HG03565 (cell line): ENCODE results near the gene PRKD3.

Experiments
- ATAC-seq: cut with Tn5 transposase; IDR thresholded peaks from one replicate; pipeline ENCODE4 v1.9.1; 2021; ENCODE audit warnings: mild to moderate bottlenecking, moderate library complexity; ENCODE audit not compliant: unreplicated experiment

PRKD3 gene

GRCh38 chr2:37343537-37344434, 19.2 kb upstream of the PRKD3 start:
- ATAC-seq, result no peak

GRCh38 chr2:37342591-37343220, 18.1 kb upstream of the PRKD3 start:
- ATAC-seq, result no peak

- no peak for ATAC-seq
Measured at GRCh38 chr2:37340637-37341036, 16.0 kb upstream of the PRKD3 start.

GRCh38 chr2:37338933-37339332, 14.3 kb upstream of the PRKD3 start:
- no peak for ATAC-seq

- ATAC-seq, result no peak
Measured at GRCh38 chr2:37337620-37338280, 13.1 kb upstream of the PRKD3 start.

GRCh38 chr2:37335604-37336003, 11.0 kb upstream of the PRKD3 start:
- ATAC-seq, result no peak

GRCh38 chr2:37333256-37333655, 8.6 kb upstream of the PRKD3 start:
- no peak for ATAC-seq

GRCh38 chr2:37332560-37332959, 7.9 kb upstream of the PRKD3 start:
- ATAC-seq, result no peak

GRCh38 chr2:37330681-37331080, 6.0 kb upstream of the PRKD3 start:
- no peak for ATAC-seq

GRCh38 chr2:37326866-37327634, 2.4 kb upstream of the PRKD3 start:
- ATAC-seq, result no peak

- ATAC-seq, result no peak
Measured at GRCh38 chr2:37326285-37326684, 1.7 kb upstream of the PRKD3 start.

- no peak for ATAC-seq
Measured at GRCh38 chr2:37325625-37326071, 1.0 kb upstream of the PRKD3 start.

GRCh38 chr2:37324536-37324785, 172 bp downstream of the PRKD3 start:
- no peak for ATAC-seq

- peak; percentile 1 for ATAC-seq
Measured at GRCh38 chr2:37323781-37324535, 675 bp downstream of the PRKD3 start.

GRCh38 chr2:37323176-37323780, 1.4 kb downstream of the PRKD3 start:
- ATAC-seq, result no peak

GRCh38 chr2:37322368-37322767, 2.3 kb downstream of the PRKD3 start:
- no peak for ATAC-seq

- ATAC-seq, result no peak
Measured at GRCh38 chr2:37321029-37321682, 3.5 kb downstream of the PRKD3 start.

- ATAC-seq, result no peak
Measured at GRCh38 chr2:37319754-37320609, 4.7 kb downstream of the PRKD3 start.

GRCh38 chr2:37318401-37318800, 6.2 kb downstream of the PRKD3 start:
- ATAC-seq, result peak; percentile 60
